Testis (tissue), 5 donors: ENCODE results near the gene FAM8A1. TPM values are rescaled to one million over a fixed set of nuclear protein-coding genes. Genes with fewer than 3 reads are reported as not detected.

Experiments used
- DNase-seq: peaks from one replicate; pipeline ENCODE4 v3.0.0-alpha.2; 2019
- H3K27ac ChIP-seq, 2 donors: fragments of 200-600 bp; sonication (generic); one replicate each; pipeline ENCODE4 v1.5.1; 2019
- H3K27me3 ChIP-seq: fragments of 200-600 bp; sonication (generic); one replicate; pipeline ENCODE4 v1.5.1; 2019
- H3K36me3 ChIP-seq: fragments of 200-600 bp; sonication (generic); one replicate; pipeline ENCODE4 v1.5.1; 2017; ENCODE audit warnings: low read depth; ENCODE audit errors: missing control alignments
- H3K4me1 ChIP-seq: fragments of 200-600 bp; sonication (generic); one replicate; pipeline ENCODE4 v1.5.1; 2019
- H3K4me3 ChIP-seq, 2 donors: fragments of 200-600 bp; sonication (generic); one replicate each; pipeline ENCODE4 v1.5.1; 2017 to 2019
- H3K9me3 ChIP-seq: fragments of 200-600 bp; sonication (generic); one replicate; pipeline ENCODE4 v1.5.1; 2017
- POLR2A ChIP-seq: fragments of 450-650 bp; IDR thresholded peaks from one replicate; pipeline ENCODE4 v1.6.1; 2017; ENCODE audit warnings: antibody characterized with exemption, mild to moderate bottlenecking, moderate library complexity
- WGBS, 2 donors: methylation state at CpG; one replicate each; pipeline ENCODE4 v1.1.5; 2018; 5-methylcytosine and 5-hydroxymethylcytosine counted together
- intact Hi-C: fragments of 100-400 bp; cut with DNase I; formaldehyde crosslinking; loops from one replicate; pipeline ENCODE4 v1.15.1; 2023; ENCODE audit warnings: low total_unique reads
- long read RNA-seq, 2 donors: transcript quantifications; one replicate each; lab custom pipeline, GENCODE V29; 2026
- polyA plus RNA-seq: library from polyadenylated mRNA; stranded (reverse); fragments of 350-450 nt; fragmentation: Illumina TruSeq; extraction: RNeasy Lipid Tissue Mini Kit (QIAGEN cat#74804); gene quantifications from one replicate; pipeline ENCODE4 v1.2.3, GENCODE V29; 2014; ENCODE audit warnings: low read depth, low replicate concordance; ENCODE audit not compliant: insufficient read depth
- total RNA-seq, 2 donors: library from RNA; depleted of rRNA; stranded (reverse); fragments of >200 nt; gene quantifications; one replicate each; pipeline ENCODE4 v1.2.3, GENCODE V29; 2016
- TF ChIP-seq, protein P1 (sequence below), 3 experiments: fragments of 450-650 bp in 2 of 3; fragments of 200-600 bp in 1 of 3; sonication (generic) in 1 of 3; IDR thresholded peaks; one replicate each; pipeline ENCODE4 v1.5.1; 2016 to 2019; ENCODE audit warnings: antibody characterized with exemption in 3 of 3, mild to moderate bottlenecking in 2 of 3, moderate library complexity in 1 of 3

Gene FAM8A1, protein sequence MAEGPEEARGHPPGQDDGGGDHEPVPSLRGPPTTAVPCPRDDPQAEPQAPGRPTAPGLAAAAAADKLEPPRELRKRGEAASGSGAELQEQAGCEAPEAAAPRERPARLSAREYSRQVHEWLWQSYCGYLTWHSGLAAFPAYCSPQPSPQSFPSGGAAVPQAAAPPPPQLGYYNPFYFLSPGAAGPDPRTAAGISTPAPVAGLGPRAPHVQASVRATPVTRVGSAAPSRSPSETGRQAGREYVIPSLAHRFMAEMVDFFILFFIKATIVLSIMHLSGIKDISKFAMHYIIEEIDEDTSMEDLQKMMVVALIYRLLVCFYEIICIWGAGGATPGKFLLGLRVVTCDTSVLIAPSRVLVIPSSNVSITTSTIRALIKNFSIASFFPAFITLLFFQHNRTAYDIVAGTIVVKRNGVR
- total RNA-seq, result 10 to 100 TPM; 26.8 to 36.7 TPM
- polyA plus RNA-seq, result 39.7 TPM
- long read RNA-seq, donor 1, full-length matches to known transcripts, result 9 of 15 reads
- long read RNA-seq, donor 1, partial matches to known transcripts, result 6 of 15 reads
- long read RNA-seq, donor 1, other reads (novel, unspliced or antisense), result 0 of 15 reads
- long read RNA-seq, donor 2, full-length matches to known transcripts, result 12 of 17 reads
- long read RNA-seq, donor 2, partial matches to known transcripts, result 5 of 17 reads
- long read RNA-seq, donor 2, other reads (novel, unspliced or antisense), result 0 of 17 reads

DNA sequence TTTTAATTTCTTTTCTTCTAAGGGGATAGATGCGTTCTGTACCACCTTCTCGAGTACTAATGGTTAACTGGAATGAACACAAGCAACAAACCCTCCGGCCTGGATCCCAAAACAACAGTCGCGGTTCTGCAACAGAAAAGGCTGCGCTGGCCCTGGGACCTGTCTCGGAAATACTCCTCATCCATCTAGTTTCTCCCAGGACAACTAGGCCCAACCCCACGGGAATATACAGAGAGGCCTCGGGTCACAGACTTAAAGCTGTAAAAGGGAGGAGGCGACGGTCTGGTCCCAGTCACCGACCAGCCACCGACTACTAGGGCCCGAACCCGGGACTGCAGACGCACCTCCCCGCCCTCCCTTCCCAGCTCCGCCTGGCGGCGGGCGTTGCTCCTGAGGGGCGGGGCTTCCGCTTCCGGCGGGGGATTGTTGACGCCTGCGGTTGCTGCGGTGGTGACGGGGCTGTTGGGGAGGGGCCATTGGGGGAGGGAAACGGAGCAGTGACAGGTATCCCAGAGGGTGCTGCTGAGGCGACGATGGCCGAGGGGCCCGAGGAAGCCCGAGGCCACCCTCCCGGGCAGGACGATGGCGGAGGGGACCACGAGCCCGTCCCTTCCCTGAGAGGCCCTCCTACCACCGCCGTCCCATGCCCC lies at the start of gene FAM8A1:
TSS of gene FAM8A1 (plus strand) at position 426 of the 650 bp plus-strand sequence. CDS start at position 534, 108 bp downstream.
- intact Hi-C loops, result no loop called here
- H3K27ac ChIP-seq, result peak within 1 kb of the TSS; percentile 91 to 96
- no peaks in the 10 kb centered on the region for H3K4me1 ChIP-seq
- peak; percentile 52 for TF ChIP-seq POLR2A
- TF ChIP-seq, protein P1, sequence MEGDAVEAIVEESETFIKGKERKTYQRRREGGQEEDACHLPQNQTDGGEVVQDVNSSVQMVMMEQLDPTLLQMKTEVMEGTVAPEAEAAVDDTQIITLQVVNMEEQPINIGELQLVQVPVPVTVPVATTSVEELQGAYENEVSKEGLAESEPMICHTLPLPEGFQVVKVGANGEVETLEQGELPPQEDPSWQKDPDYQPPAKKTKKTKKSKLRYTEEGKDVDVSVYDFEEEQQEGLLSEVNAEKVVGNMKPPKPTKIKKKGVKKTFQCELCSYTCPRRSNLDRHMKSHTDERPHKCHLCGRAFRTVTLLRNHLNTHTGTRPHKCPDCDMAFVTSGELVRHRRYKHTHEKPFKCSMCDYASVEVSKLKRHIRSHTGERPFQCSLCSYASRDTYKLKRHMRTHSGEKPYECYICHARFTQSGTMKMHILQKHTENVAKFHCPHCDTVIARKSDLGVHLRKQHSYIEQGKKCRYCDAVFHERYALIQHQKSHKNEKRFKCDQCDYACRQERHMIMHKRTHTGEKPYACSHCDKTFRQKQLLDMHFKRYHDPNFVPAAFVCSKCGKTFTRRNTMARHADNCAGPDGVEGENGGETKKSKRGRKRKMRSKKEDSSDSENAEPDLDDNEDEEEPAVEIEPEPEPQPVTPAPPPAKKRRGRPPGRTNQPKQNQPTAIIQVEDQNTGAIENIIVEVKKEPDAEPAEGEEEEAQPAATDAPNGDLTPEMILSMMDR (IDR thresholded peaks at IDR 0.05), result peak; percentile 41 to 73 (median 66)
- no peaks in the 10 kb centered on the region for H3K9me3 ChIP-seq
- peak within 1 kb of the TSS; percentile 92 to 98 for H3K4me3 ChIP-seq
- H3K27me3 ChIP-seq, result no peaks in the 10 kb centered on the region
- 4 to 6% methylated on average over 19 to 42 of the region's 42 CpGs for WGBS, 2 donors
- no peaks in the 10 kb centered on the region for H3K36me3 ChIP-seq
- peak; percentile 97 for DNase-seq

DNA sequence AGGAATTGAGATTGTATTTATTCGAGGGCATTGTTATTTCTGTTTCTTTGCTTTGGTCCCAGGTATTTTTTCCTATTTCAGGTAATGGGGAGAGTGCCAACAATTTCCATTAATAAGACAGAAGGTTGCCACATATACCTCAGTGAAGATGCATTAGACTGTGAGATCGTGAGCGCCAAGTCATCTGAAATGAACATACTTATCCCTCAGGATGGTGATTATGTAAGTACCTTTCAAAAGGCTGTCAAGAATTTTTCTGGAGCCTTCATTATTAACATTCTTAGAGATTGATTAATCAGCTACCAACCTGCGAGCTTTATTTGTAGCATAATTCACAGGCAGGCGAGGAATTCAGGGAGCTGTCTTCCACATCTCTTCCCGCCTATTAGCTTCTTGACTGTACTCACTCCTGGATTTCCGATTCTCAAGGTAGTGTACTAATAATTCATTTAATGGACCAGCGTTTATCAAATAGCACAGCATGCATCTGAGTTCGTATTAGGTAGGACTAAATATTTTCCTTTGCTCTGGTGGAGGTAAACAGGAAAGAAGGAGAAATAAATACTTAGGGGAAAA lies 48.6 kb upstream of the FAM8A1 start:
- WGBS, 2 donors, result 87 to 92% methylated on average over 9 of the region's 9 CpGs
- no peak for DNase-seq
- TF ChIP-seq POLR2A, result no peak
- TF ChIP-seq, protein P1 (IDR thresholded peaks at IDR 0.05), result no peak

DNA sequence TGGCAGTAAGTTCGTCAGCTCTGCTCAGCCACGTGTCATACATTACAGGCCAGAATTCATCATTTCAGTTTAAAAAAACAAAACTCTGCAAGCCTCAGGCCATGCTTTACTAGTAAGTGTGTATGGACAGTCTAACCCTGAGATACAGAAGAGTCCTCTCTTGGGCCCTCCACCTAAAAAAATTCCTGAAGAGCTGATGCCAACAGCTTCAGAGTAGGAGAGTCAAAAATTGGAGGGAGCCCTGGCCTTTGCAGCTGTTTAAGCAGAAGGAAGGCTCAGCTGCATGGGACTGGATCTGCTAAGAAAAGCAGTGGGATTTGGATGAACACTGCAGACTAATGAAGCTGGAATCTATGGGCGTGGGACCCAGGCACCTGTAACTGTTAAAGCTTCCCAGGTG lies 47.2 kb upstream of the FAM8A1 start:
- Histone ChIP-seq H3K4me1 (no peaks in the 10 kb centered on the region), H3K27me3 (no peaks in the 10 kb centered on the region), H3K9me3 (no peaks in the 10 kb centered on the region), H3K27ac (no peak overlapping the region), H3K36me3 (no peaks in the 10 kb centered on the region), H3K4me3 (no peak overlapping the region)
- intact Hi-C loops, result no loop called here
- WGBS, 2 donors, result 71 to 78% methylated on average over 3 of the region's 3 CpGs
- TF ChIP-seq POLR2A, result no peak
- TF ChIP-seq, protein P1 (IDR thresholded peaks at IDR 0.05), result no peak
- no peak for DNase-seq

More for the DNA sequence above, 48.6 kb upstream of the FAM8A1 start:
- no peaks in the 10 kb centered on the region for H3K9me3 ChIP-seq
- no peaks in the 10 kb centered on the region for H3K4me1 ChIP-seq
- no peaks in the 10 kb centered on the region for H3K27me3 ChIP-seq
- no peak overlapping the region for H3K4me3 ChIP-seq
- intact Hi-C loops, result no loop called here
- no peak overlapping the region for H3K27ac ChIP-seq
- H3K36me3 ChIP-seq, result no peaks in the 10 kb centered on the region

DNA sequence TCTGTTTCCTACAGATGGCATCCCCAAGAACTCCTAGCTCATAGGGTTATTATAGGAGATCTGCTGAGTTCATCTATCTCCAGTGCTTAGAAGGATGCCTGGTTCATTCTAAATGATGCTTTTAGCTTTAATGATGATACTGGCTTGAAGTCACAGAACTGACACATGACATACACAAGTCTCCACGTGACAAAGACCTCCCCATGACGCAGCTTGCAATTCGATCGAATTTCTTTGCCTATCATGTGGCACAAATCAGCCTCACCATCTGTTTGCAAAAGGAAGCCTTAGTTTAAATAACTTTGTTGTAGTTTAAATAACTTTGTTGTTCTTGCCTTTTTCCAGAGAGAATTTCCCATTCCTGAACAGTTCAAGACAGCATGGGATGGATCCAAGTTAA lies 44.1 kb upstream of the FAM8A1 start:
- no peak for DNase-seq
- 88 to 92% methylated on average over 4 of the region's 4 CpGs for WGBS, 2 donors
- Histone ChIP-seq H3K9me3 (no peaks in the 10 kb centered on the region), H3K27ac (no peak overlapping the region), H3K4me3 (no peak overlapping the region), H3K4me1 (no peaks in the 10 kb centered on the region), H3K36me3 (no peaks in the 10 kb centered on the region), H3K27me3 (no peaks in the 10 kb centered on the region)
- no peak for TF ChIP-seq POLR2A
- TF ChIP-seq, protein P1 (IDR thresholded peaks at IDR 0.05), result no peak
- intact Hi-C loops, result no loop called here
